ENCODE measurements around the gene GIGYF2. TPM values are rescaled to one million over a fixed set of nuclear protein-coding genes. Genes with fewer than 3 reads are reported as not detected.

GIGYF2 gene
- total and polyA plus RNA-seq, 5 donors from 2014 or later: 15.2 to 75.6 (median 19.3) TPM

GRCh38 chr2:232893834-232894233 lies 196.7 kb downstream of the GIGYF2 start:
- H3K27me3 ChIP-seq (ENCODE audit: control insufficient read depth, insufficient read depth, low read length): no peaks in the 10 kb centered on the region
- H3K4me1 ChIP-seq (ENCODE audit: control insufficient read depth, insufficient read depth, low read length, poor library complexity, severe bottlenecking): no peaks in the 10 kb centered on the region
- no peaks in the 10 kb centered on the region for H3K36me3 ChIP-seq (ENCODE audit: control insufficient read depth, insufficient read depth, low read length)
- Mint-ChIP-seq H3K36me3 (no peaks in the 10 kb centered on the region), H3K27ac (no peak overlapping the region), H3K4me1 (no peaks in the 10 kb centered on the region), H3K9me3 (peaks cover 0 to 1% (median 0%) of the 10 kb centered on the region in 7 donors), H3K27me3 (no peaks in the 10 kb centered on the region), H3K4me3 (no peak overlapping the region)
- H3K27ac ChIP-seq (ENCODE audit: insufficient read depth, low read length, poor library complexity, severe bottlenecking): no peak overlapping the region
- ATAC-seq (ENCODE audit: low read depth in 2 of 2) (no peak), DNase-seq (no peak)
- H3K4me3 ChIP-seq (ENCODE audit: low read depth, low read length): no peak overlapping the region
- no peaks in the 10 kb centered on the region for H3K9me3 ChIP-seq (ENCODE audit: control insufficient read depth in 2 of 2, low read length in 2 of 2)

- H3K36me3 Mint-ChIP-seq: no peaks in the 10 kb centered on the region
- no peaks in the 10 kb centered on the region for H3K27me3 Mint-ChIP-seq
- H3K27ac Mint-ChIP-seq: no peak overlapping the region
- Histone ChIP-seq H3K9me3 (ENCODE audit: control insufficient read depth in 2 of 2, low read length in 2 of 2) (no peaks in the 10 kb centered on the region), H3K4me1 (ENCODE audit: control insufficient read depth, insufficient read depth, low read length, poor library complexity, severe bottlenecking) (no peaks in the 10 kb centered on the region), H3K36me3 (ENCODE audit: control insufficient read depth, insufficient read depth, low read length) (no peaks in the 10 kb centered on the region), H3K4me3 (ENCODE audit: low read depth, low read length) (no peak overlapping the region), H3K27ac (ENCODE audit: insufficient read depth, low read length, poor library complexity, severe bottlenecking) (no peak overlapping the region), H3K27me3 (ENCODE audit: control insufficient read depth, insufficient read depth, low read length) (no peaks in the 10 kb centered on the region)
- ATAC-seq (ENCODE audit: low read depth in 2 of 2): no peak
- H3K9me3 Mint-ChIP-seq: peaks cover 0 to 1% (median 0%) of the 10 kb centered on the region in 7 donors
- no peaks in the 10 kb centered on the region for H3K4me1 Mint-ChIP-seq
- H3K4me3 Mint-ChIP-seq: no peak overlapping the region
- DNase-seq: no peak
Measured at GRCh38 chr2:232894251-232894650, 197.1 kb downstream of the GIGYF2 start.

DNA sequence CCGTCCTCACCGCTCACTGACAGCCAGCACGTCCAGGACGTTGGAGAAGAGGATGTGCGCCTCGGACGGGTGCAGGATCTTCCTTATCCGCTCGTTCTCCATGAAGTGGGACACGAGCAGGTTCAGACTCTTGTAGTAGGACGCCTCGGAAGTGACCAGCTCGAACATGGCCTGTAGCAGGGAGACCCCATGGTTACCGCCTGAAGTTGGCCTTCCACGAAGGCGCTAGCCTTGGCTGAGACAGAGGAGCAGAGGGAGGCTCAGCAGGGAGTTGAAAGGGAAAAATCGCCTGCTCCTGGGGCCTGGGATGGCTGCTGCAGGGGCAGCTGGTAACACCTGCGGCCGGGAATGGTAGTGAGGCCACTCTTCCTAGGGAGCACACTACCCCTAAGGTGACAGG lies 197.6 kb downstream of the GIGYF2 start:
- Histone ChIP-seq H3K27me3 (ENCODE audit: control insufficient read depth, insufficient read depth, low read length) (no peaks in the 10 kb centered on the region), H3K4me3 (ENCODE audit: low read depth, low read length) (no peak overlapping the region), H3K4me1 (ENCODE audit: control insufficient read depth, insufficient read depth, low read length, poor library complexity, severe bottlenecking) (no peaks in the 10 kb centered on the region), H3K9me3 (ENCODE audit: control insufficient read depth in 2 of 2, low read length in 2 of 2) (no peaks in the 10 kb centered on the region), H3K27ac (ENCODE audit: insufficient read depth, low read length, poor library complexity, severe bottlenecking) (no peak overlapping the region), H3K36me3 (ENCODE audit: control insufficient read depth, insufficient read depth, low read length) (no peaks in the 10 kb centered on the region)
- Mint-ChIP-seq H3K4me1 (no peaks in the 10 kb centered on the region), H3K27ac (no peak overlapping the region), H3K36me3 (no peaks in the 10 kb centered on the region), H3K4me3 (no peak overlapping the region), H3K27me3 (no peaks in the 10 kb centered on the region), H3K9me3 (peaks cover 0 to 1% (median 0%) of the 10 kb centered on the region in 7 donors)
- no peak for DNase-seq
- ATAC-seq (ENCODE audit: low read depth in 2 of 2): no peak

GRCh38 chr2:232896111-232896510 lies 199.0 kb downstream of the GIGYF2 start:
- no peak for DNase-seq
- no peaks in the 10 kb centered on the region for H3K4me1 ChIP-seq (ENCODE audit: control insufficient read depth, insufficient read depth, low read length, poor library complexity, severe bottlenecking)
- no peak overlapping the region for H3K27ac Mint-ChIP-seq
- H3K27ac ChIP-seq (ENCODE audit: insufficient read depth, low read length, poor library complexity, severe bottlenecking): no peak overlapping the region
- no peaks in the 10 kb centered on the region for H3K4me1 Mint-ChIP-seq
- H3K27me3 Mint-ChIP-seq: no peaks in the 10 kb centered on the region
- H3K4me3 ChIP-seq (ENCODE audit: low read depth, low read length): no peak overlapping the region
- no peak overlapping the region for H3K4me3 Mint-ChIP-seq
- H3K9me3 Mint-ChIP-seq: no peaks in the 10 kb centered on the region
- no peaks in the 10 kb centered on the region for H3K27me3 ChIP-seq (ENCODE audit: control insufficient read depth, insufficient read depth, low read length)
- no peaks in the 10 kb centered on the region for H3K36me3 ChIP-seq (ENCODE audit: control insufficient read depth, insufficient read depth, low read length)
- H3K36me3 Mint-ChIP-seq: no peaks in the 10 kb centered on the region
- no peaks in the 10 kb centered on the region for H3K9me3 ChIP-seq (ENCODE audit: control insufficient read depth in 2 of 2, low read length in 2 of 2)
- no peak for ATAC-seq (ENCODE audit: low read depth in 2 of 2)

- H3K27me3 ChIP-seq (ENCODE audit: control insufficient read depth, insufficient read depth, low read length): no peaks in the 10 kb centered on the region
- no peak overlapping the region for H3K27ac Mint-ChIP-seq
Measured at GRCh38 chr2:232896720-232897597, 199.8 kb downstream of the GIGYF2 start.

DNA sequence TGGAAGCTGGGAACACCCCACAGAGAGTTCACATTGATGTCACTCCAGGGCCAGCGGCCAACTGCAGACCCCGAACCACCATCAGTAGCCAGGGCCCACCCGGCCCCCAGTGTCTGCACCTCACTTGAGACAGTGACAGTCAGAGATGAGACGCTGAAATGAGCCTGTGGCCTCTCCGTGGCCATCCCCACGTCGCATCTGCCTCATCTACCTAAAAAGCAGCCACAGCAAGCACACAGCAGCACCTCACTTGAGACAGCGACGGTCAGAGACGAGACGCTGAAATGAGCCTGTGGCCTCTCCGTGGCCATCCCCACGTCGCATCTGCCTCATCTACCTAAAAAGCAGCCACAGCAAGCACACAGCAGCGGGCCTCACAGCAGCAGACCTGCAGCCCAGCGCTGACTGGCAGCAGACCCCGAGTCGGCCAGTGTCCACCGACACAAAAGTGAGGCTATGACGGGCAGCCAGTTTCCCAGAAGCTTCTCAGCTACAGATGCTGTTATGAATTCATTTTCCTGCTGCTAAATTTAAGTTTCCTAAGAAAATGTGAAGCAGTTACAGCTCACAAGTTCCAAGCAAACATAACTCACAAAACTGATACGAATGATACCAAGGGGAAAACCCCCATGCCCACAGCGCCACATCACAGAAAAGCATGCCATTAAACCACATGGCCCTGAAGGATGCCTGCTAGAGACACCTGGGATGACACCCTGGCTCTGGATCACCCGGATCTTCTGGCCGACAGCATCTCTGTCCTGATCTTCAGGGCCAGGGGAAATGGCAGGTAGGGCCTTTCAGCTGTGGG lies 200.7 kb downstream of the GIGYF2 start:
- H3K4me1 Mint-ChIP-seq: no peaks in the 10 kb centered on the region
- Histone ChIP-seq H3K4me3 (ENCODE audit: low read depth, low read length) (no peak overlapping the region), H3K4me1 (ENCODE audit: control insufficient read depth, insufficient read depth, low read length, poor library complexity, severe bottlenecking) (no peaks in the 10 kb centered on the region), H3K27me3 (ENCODE audit: control insufficient read depth, insufficient read depth, low read length) (no peaks in the 10 kb centered on the region), H3K27ac (ENCODE audit: insufficient read depth, low read length, poor library complexity, severe bottlenecking) (no peak overlapping the region), H3K9me3 (ENCODE audit: control insufficient read depth in 2 of 2, low read length in 2 of 2) (no peaks in the 10 kb centered on the region), H3K36me3 (ENCODE audit: control insufficient read depth, insufficient read depth, low read length) (no peaks in the 10 kb centered on the region)
- H3K4me3 Mint-ChIP-seq: no peak overlapping the region
- no peaks in the 10 kb centered on the region for H3K9me3 Mint-ChIP-seq
- H3K27me3 Mint-ChIP-seq: no peaks in the 10 kb centered on the region
- no peak overlapping the region for H3K27ac Mint-ChIP-seq
- DNase-seq (no peak), ATAC-seq (ENCODE audit: low read depth in 2 of 2) (no peak)
- no peaks in the 10 kb centered on the region for H3K36me3 Mint-ChIP-seq

More at GRCh38 chr2:232896720-232897597, 199.8 kb downstream of the GIGYF2 start:
- no peaks in the 10 kb centered on the region for H3K36me3 ChIP-seq (ENCODE audit: control insufficient read depth, insufficient read depth, low read length)
- Mint-ChIP-seq H3K4me1 (no peaks in the 10 kb centered on the region), H3K4me3 (no peak overlapping the region), H3K27me3 (no peaks in the 10 kb centered on the region), H3K9me3 (no peaks in the 10 kb centered on the region), H3K36me3 (no peaks in the 10 kb centered on the region)
- ATAC-seq (ENCODE audit: low read depth in 2 of 2) (no peak), DNase-seq (no peak)
- H3K4me3 ChIP-seq (ENCODE audit: low read depth, low read length): no peak overlapping the region
- no peaks in the 10 kb centered on the region for H3K9me3 ChIP-seq (ENCODE audit: control insufficient read depth in 2 of 2, low read length in 2 of 2)
- no peaks in the 10 kb centered on the region for H3K4me1 ChIP-seq (ENCODE audit: control insufficient read depth, insufficient read depth, low read length, poor library complexity, severe bottlenecking)
- H3K27ac ChIP-seq (ENCODE audit: insufficient read depth, low read length, poor library complexity, severe bottlenecking): no peak overlapping the region

DNA sequence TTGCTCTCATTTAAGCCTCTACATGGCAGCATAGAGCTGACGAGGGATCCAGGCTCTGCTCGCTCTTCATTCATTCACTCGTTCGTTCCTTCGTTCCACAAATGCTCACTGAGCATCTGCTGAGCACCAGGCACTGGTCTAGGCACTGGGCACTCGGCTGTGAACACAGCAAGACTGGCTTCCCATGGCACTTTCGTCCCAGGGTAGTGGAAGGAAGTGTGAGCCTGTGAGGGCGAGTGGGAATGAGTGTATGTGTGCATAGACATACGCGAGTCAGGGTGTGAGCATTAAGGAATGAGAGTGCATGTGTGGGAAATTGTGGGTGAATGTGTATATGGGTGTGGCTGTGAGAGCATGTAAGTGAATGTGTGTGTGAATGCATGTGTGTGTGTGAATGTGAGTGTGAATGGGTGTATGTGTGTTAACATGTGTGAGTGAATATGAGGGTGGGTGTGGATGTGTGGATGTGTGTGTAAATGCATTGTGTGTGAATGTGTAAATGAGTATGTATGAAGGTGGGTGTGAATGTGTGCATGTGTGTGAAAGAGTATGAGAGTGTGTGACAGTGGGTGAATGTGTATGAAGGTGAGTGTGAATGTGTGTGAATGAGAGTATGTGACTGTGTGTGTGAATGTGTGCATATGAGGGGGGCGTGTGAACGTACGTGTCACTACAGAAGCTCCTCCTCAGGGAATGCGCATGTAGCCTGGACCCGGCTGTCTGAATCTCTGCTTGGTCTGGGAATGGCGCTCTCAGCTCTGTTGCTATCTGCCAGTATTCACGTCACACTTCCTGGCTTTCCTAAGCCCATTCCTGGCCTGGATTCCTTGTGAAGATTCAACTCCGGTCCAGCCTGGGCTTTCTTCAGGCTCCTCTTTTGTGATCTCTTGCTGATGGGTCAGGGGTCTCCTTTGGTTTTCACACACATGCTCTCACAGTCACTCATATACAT lies 201.7 kb downstream of the GIGYF2 start:
- no peaks in the 10 kb centered on the region for H3K4me1 Mint-ChIP-seq

More for the DNA sequence above, 201.7 kb downstream of the GIGYF2 start:
- DNase-seq (no peak), ATAC-seq (ENCODE audit: low read depth in 2 of 2) (no peak)
- H3K27ac ChIP-seq (ENCODE audit: insufficient read depth, low read length, poor library complexity, severe bottlenecking): no peak overlapping the region
- H3K27me3 ChIP-seq (ENCODE audit: control insufficient read depth, insufficient read depth, low read length): no peaks in the 10 kb centered on the region
- Mint-ChIP-seq H3K36me3 (no peaks in the 10 kb centered on the region), H3K4me3 (no peak overlapping the region), H3K9me3 (no peaks in the 10 kb centered on the region), H3K27ac (no peak overlapping the region), H3K27me3 (no peaks in the 10 kb centered on the region)
- no peaks in the 10 kb centered on the region for H3K36me3 ChIP-seq (ENCODE audit: control insufficient read depth, insufficient read depth, low read length)
- H3K4me3 ChIP-seq (ENCODE audit: low read depth, low read length): no peak overlapping the region
- H3K9me3 ChIP-seq (ENCODE audit: control insufficient read depth in 2 of 2, low read length in 2 of 2): no peaks in the 10 kb centered on the region
- H3K4me1 ChIP-seq (ENCODE audit: control insufficient read depth, insufficient read depth, low read length, poor library complexity, severe bottlenecking): no peaks in the 10 kb centered on the region
